Endothelial cell of umbilical vein (primary cell): Measurements from ENCODE around the gene PINK1. TPM values are rescaled to one million over a fixed set of nuclear protein-coding genes. Genes with fewer than 3 reads are reported as not detected.

Experiments
- BruUV-seq: library from RNA; stranded (reverse); fragments of 400-500 nt; replicated peaks from 2 replicates; lab custom pipeline; 2021; lab: Mats Ljungman, UMichigan
- CTCF ChIA-PET: fragments of 300-600, 350-600 bp; sonication (Branson Sonifier 250); formaldehyde crosslinking; loops from one replicate; lab custom pipeline; 2021; ENCODE audit warnings: antibody characterized with exemption, inconsistent platforms; lab: Charles Lee
- POLR2A ChIA-PET: fragments of 300-600, 350-600 bp; sonication (Branson Sonifier 250); formaldehyde crosslinking; loops from one replicate; lab custom pipeline; 2021; ENCODE audit warnings: antibody characterized with exemption, inconsistent platforms; lab: Charles Lee
- DNase-seq: peaks from one replicate; pipeline ENCODE4 v3.0.0-alpha.2; 2011; ENCODE audit warnings: low read depth, low spot score
- FAIRE-seq: peaks from 2 replicates; lab custom pipeline; 2011; peaks lifted over from hg19 to GRCh38; lab: Jason Lieb, UNC
- H2AFZ ChIP-seq: 2 replicates; pipeline ENCODE4 v1.6.0; 2012; ENCODE audit warnings: low read depth, low read length, control low read depth, inconsistent platforms
- H3K27ac ChIP-seq: 2 replicates; pipeline ENCODE4 v1.5.1; 2011; ENCODE audit warnings: low read depth, mild to moderate bottlenecking, control low read depth, low read length, moderate library complexity; ENCODE audit not compliant: insufficient read depth
- H3K27me3 ChIP-seq, 2 experiments: 2 replicates each; pipeline versions ENCODE4 v1.6.0 to v1.6.1; 2011; ENCODE audit warnings: low read length in 2 of 2, mixed read lengths in 1 of 2; ENCODE audit not compliant: control insufficient read depth in 2 of 2, insufficient read depth in 2 of 2
- H3K36me3 ChIP-seq, 2 experiments: 2 replicates in 1 of 2; 3 replicates in 1 of 2; pipeline ENCODE4 v1.5.1; 2011; ENCODE audit warnings: low read length in 2 of 2, mild to moderate bottlenecking in 1 of 2, moderate library complexity in 1 of 2; ENCODE audit not compliant: control insufficient read depth in 2 of 2, insufficient read depth in 2 of 2; ENCODE audit errors: extremely low read depth in 1 of 2
- H3K4me1 ChIP-seq: 3 replicates; pipeline ENCODE4 v1.5.1; 2011; ENCODE audit warnings: mild to moderate bottlenecking, low read length; ENCODE audit not compliant: control insufficient read depth, insufficient read depth; ENCODE audit errors: extremely low read depth
- H3K4me2 ChIP-seq: 2 replicates; pipeline ENCODE4 v1.6.1; 2011; ENCODE audit warnings: low read length, control low read depth, mixed read lengths; ENCODE audit not compliant: insufficient read depth
- H3K4me3 ChIP-seq, 3 experiments: fragments of 200-600 bp in 1 of 3; sonication (generic), shearing (Covaris generic) in 1 of 3; replicated peaks in 1 of 3; 2 replicates each; pipeline ENCODE4 v1.5.1; 2011 to 2016; ENCODE audit warnings: control low read depth in 3 of 3, low read length in 3 of 3, mild to moderate bottlenecking in 2 of 3, inconsistent platforms in 1 of 3, low read depth in 1 of 3, moderate library complexity in 1 of 3; ENCODE audit not compliant: insufficient read depth in 1 of 3
- H3K79me2 ChIP-seq: 2 replicates; pipeline ENCODE4 v1.6.0; 2012; ENCODE audit warnings: low read length, inconsistent platforms; ENCODE audit not compliant: control insufficient read depth, insufficient read depth
- H3K9ac ChIP-seq: replicated peaks from 2 replicates; pipeline ENCODE3; 2011; ENCODE audit warnings: low read length, control low read depth; ENCODE audit not compliant: insufficient read depth; ENCODE audit errors: extremely low read depth
- H3K9me1 ChIP-seq: replicated peaks from 3 replicates; pipeline ENCODE4 v1.6.0; 2011; ENCODE audit warnings: mild to moderate bottlenecking, low read length; ENCODE audit not compliant: control insufficient read depth, insufficient read depth; ENCODE audit errors: extremely low read depth
- H3K9me3 ChIP-seq: replicated peaks from 2 replicates; pipeline ENCODE4 v1.5.1; 2012; ENCODE audit warnings: low read length, inconsistent platforms; ENCODE audit not compliant: control insufficient read depth, insufficient read depth
- H4K20me1 ChIP-seq: replicated peaks from 2 replicates; pipeline ENCODE3; 2011; ENCODE audit warnings: mild to moderate bottlenecking, low read length; ENCODE audit not compliant: control insufficient read depth, insufficient read depth; ENCODE audit errors: extremely low read depth
- EZH2 ChIP-seq: IDR thresholded peaks from 2 replicates; pipeline ENCODE4 v1.6.1; 2012; ENCODE audit warnings: borderline replicate concordance, low read depth, mild to moderate bottlenecking, moderate library complexity, low read length, inconsistent platforms; ENCODE audit not compliant: severe bottlenecking
- FOS ChIP-seq: IDR thresholded peaks from 2 replicates; pipeline ENCODE4 v1.6.1; 2011; ENCODE audit warnings: mild to moderate bottlenecking, low read length, moderate library complexity, borderline replicate concordance; ENCODE audit not compliant: insufficient read depth
- GATA2 ChIP-seq: IDR thresholded peaks from 2 replicates; pipeline ENCODE4 v1.7.0; 2011; ENCODE audit warnings: low read depth, mild to moderate bottlenecking, moderate library complexity, mixed read lengths, low read length; ENCODE audit not compliant: insufficient read length, insufficient read depth
- JUN ChIP-seq: IDR thresholded peaks from 2 replicates; pipeline ENCODE4 v1.6.1; 2011; ENCODE audit warnings: borderline replicate concordance, low read depth; ENCODE audit not compliant: insufficient read length, insufficient read depth
- MYC ChIP-seq: IDR thresholded peaks from one replicate; pipeline ENCODE4 v1.6.1; 2011; ENCODE audit warnings: mild to moderate bottlenecking, low read depth, low read length
- POLR2A ChIP-seq: IDR thresholded peaks from 2 replicates; pipeline ENCODE4 v1.6.1; 2012; ENCODE audit warnings: low read depth, mild to moderate bottlenecking, control low read depth, low read length
- POLR2AphosphoS5 ChIP-seq: IDR thresholded peaks from 2 replicates; pipeline ENCODE4 v1.6.1; 2012; ENCODE audit warnings: low read depth, mild to moderate bottlenecking, control low read depth, low read length, moderate library complexity; ENCODE audit not compliant: insufficient read depth
- dilution Hi-C: fragments of 300-500 bp; cut with MboI; formaldehyde crosslinking; loops from one replicate; pipeline ENCODE4 v1.15.0; 2019; ENCODE audit warnings: low sequenced_read_pairs; ENCODE audit not compliant: extremely low pct_ligation_motif_present
- intact Hi-C: fragments of 100-400 bp; cut with micrococcal nuclease; formaldehyde crosslinking; loops from one replicate; pipeline ENCODE4 v1.10.0; 2022
- polyA plus RNA-seq, 4 experiments: library from polyadenylated mRNA; depleted of rRNA in 3 of 4; stranded (reverse) in 3 of 4; unstranded in 1 of 4; fragments of >200 nt; gene quantifications; 2 replicates each; pipeline versions ENCODE4 v1.2.1 to v1.2.3, GENCODE V29; 2011 to 2012; ENCODE audit warnings: missing spikeins in 1 of 4
- total RNA-seq: library from RNA; stranded (reverse); gene quantifications from 2 replicates; pipeline ENCODE4 v1.2.3, GENCODE V29; 2021
- TF ChIP-seq, protein P1 (sequence below), 2 donors: IDR thresholded peaks; 1 replicate in 1 of 2; 2 replicates in 1 of 2; pipeline ENCODE4 v1.5.1; 2011; ENCODE audit warnings: low read length in 2 of 2, mild to moderate bottlenecking in 2 of 2, moderate library complexity in 2 of 2, control low read depth in 1 of 2, inconsistent platforms in 1 of 2, low read depth in 1 of 2; ENCODE audit not compliant: insufficient read depth in 1 of 2; ENCODE audit errors: extremely low read depth in 1 of 2
- TF ChIP-seq, protein P2 (sequence below): IDR thresholded peaks from 2 replicates; pipeline ENCODE4 v1.6.1; 2011; ENCODE audit not compliant: insufficient read depth, insufficient read length

Gene PINK1
- total and polyA plus RNA-seq, 2 donors (not counting 3 experiments of a cell fraction or from before 2014, with no cell fraction given): 27.3 to 27.9 TPM

DNA sequence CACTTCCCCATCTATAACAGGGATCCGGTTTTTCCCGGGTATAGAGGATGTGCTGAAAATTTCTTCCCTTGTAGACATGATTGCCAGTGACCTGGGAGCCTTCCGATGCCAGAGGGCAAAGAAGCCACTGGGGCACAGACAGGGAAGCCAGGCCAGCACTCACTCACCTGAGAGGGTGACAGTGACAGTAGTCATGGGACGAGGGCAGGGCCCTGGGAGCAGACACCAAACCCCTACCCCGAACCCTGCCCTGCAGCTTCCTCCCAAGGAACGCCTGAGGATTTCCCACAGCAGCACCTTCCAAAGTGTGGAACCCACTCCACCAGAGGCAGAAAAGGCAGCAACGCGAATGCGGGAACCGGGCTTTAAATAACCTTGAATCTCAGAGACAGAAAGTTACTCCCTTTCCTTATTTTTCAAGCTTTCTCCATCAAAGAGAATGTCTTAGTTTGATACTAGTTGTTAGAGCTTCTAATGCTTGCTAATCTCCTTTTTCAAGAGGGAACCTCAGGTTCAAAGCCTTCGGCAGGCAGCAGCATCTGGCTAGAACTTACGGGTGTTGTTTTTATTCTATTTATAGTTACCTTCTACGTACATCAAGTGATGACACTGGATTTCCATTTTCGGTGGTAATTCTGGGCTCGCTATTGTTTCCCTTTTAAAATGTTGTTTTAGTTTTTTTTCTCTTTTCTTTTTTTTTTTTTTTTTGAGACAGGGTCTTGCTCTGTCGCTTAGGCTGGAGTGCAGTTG lies 25.1 kb downstream of the PINK1 start:
- no peak overlapping the region for H3K9ac ChIP-seq
- no peak overlapping the region for H3K27ac ChIP-seq
- no peak overlapping the region for H3K4me3 ChIP-seq
- intact Hi-C loops (no loop called here), dilution Hi-C loops (no loop called here)
- H3K9me3 ChIP-seq: no peaks in the 10 kb centered on the region
- H3K36me3 ChIP-seq: peaks cover 7 to 35% of the 10 kb centered on the region in 2 experiments
- ChIA-PET POLR2A (no interaction called here), CTCF (interaction anchor here (1.3 kb wide), 1 partner anchor 12 kb away, joined by 3 read pairs; no protein-coding TSS in a partner anchor)
- no peaks in the 10 kb centered on the region for H4K20me1 ChIP-seq
- H3K4me2 ChIP-seq: no peak overlapping the region
- no peak for TF ChIP-seq MYC
- TF ChIP-seq EZH2: no peak
- TF ChIP-seq, protein P1, sequence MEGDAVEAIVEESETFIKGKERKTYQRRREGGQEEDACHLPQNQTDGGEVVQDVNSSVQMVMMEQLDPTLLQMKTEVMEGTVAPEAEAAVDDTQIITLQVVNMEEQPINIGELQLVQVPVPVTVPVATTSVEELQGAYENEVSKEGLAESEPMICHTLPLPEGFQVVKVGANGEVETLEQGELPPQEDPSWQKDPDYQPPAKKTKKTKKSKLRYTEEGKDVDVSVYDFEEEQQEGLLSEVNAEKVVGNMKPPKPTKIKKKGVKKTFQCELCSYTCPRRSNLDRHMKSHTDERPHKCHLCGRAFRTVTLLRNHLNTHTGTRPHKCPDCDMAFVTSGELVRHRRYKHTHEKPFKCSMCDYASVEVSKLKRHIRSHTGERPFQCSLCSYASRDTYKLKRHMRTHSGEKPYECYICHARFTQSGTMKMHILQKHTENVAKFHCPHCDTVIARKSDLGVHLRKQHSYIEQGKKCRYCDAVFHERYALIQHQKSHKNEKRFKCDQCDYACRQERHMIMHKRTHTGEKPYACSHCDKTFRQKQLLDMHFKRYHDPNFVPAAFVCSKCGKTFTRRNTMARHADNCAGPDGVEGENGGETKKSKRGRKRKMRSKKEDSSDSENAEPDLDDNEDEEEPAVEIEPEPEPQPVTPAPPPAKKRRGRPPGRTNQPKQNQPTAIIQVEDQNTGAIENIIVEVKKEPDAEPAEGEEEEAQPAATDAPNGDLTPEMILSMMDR (IDR thresholded peaks at IDR 0.05; ENCODE audit: extremely low read depth in 1 of 2, insufficient read depth in 1 of 2, low read depth in 1 of 2, low read length in 2 of 2): no peak
- no peak for TF ChIP-seq GATA2
- TF ChIP-seq JUN: no peak
- TF ChIP-seq FOS: no peak
- no peak for TF ChIP-seq POLR2AphosphoS5
- TF ChIP-seq POLR2A: no peak
- TF ChIP-seq, protein P2, sequence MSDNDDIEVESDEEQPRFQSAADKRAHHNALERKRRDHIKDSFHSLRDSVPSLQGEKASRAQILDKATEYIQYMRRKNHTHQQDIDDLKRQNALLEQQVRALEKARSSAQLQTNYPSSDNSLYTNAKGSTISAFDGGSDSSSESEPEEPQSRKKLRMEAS: no peak
- no peaks in the 10 kb centered on the region for H3K9me1 ChIP-seq
- BruUV-seq: no TSS peak
- no peak for FAIRE-seq
- no peak overlapping the region for H2AFZ ChIP-seq
- H3K27me3 ChIP-seq: no peaks in the 10 kb centered on the region
- peaks cover 20% of the 10 kb centered on the region for H3K4me1 ChIP-seq
- peaks cover 40% of the 10 kb centered on the region for H3K79me2 ChIP-seq
- no peak for DNase-seq
